ENCODE measurements around the gene ZNF714. TPM values are rescaled to one million over a fixed set of nuclear protein-coding genes. Genes with fewer than 3 reads are reported as not detected.

ZNF714 gene
- total RNA-seq (2014; rRNA removed; shearing (Covaris generic)), result 14.6 and 18.1 TPM in 2 replicates

DNA sequence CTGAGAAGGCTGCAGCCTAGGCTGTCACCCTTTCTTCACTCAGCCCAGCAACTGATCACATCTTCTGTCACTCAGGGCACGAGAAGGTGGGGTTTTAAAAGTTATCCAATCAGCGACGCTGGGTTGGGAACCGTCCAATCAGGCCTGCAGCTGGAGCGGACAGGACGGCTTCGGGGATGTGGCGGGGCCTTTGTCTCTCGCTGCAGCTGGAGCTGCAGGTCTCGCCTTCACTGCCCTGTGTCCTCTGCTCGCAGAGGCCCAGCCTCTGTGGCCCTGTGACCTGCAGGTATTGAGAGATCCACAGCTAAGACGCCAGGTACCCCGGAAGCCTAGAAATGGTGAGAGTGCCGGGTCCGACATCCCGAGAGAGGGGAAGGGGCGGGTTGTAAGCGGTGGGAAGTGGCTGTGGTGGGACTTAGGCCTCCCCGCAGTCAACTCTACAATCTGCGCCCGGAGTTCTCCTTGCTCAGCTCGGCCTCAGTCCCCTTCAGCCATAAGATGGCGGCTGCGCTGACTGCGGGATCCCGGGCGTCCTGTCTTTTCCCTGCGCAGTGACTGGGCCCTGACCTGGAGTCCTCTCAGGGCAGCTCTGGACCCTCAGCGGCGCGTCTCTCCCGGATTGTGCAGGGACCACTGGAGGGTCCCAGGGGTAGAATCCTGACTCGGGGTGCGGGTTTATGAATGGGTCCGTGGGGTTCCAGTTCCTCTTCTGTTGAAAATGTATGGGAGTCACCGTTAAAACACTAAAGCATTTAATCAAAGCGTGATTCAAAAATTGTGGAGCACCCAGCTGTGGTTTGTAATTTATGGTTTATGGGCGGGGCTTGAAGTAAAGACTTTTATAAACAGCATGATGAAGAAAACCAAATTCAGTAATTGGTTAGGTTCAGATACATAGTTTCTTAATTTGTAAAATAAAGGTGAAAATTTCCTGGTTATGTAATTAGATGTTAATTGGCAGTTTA lies at the start of gene ZNF714:
Gene ZNF714 (plus strand): TSS at position 193 of the 965 bp plus-strand sequence. CDS start 16,066 bp downstream, outside the sequence.
- peak; percentile 95 for DNase-seq (ENCODE audit: low read depth)

DNA sequence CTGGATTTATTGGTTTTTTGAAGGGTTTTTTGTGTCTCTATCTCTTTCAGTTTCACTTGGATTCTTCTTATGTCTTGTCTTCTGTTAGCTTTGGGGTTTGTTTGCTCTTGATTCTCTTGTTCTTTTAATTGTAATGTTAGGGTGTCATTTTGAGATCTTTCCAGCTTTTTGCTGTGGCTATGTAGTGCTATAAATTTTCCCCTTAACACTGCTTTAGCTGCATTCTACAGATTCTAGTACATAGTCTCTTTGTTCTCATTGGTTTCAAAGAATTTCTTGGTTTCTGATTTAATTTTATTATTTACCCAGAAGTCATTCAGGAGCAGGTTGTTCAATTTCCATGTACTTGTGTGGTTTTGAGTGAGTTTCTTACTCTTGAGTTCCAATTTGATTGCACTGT lies 37.0 kb upstream of the ZNF714 start:
- DNase-seq (ENCODE audit: low read depth), result no peak

DNA sequence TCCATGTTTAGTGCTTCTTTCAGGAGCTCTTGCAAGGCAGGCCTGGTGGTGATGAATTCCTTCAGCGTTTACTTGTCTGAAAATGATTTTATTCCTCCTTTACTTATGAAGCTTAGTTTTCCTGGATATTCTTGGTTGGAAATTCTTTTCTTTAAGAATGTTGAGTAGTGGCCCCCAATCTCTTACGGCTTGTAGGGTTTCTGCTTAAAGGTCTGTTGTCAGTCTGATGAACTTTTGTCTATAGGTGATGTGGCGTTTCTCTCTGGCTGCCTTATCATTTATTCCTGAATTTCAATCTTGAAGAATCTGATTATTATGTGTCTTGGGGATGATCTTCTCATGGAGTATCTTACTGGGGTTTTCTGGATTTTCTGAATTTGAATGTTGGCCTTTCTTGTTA lies 35.5 kb upstream of the ZNF714 start:
- DNase-seq (ENCODE audit: low read depth), result no peak

GRCh38 chr19:21047716-21048115 lies 34.3 kb upstream of the ZNF714 start:
- DNase-seq (ENCODE audit: low read depth), result no peak

GRCh38 chr19:21052902-21053301 lies 29.1 kb upstream of the ZNF714 start:
- no peak for DNase-seq (ENCODE audit: low read depth)

DNA sequence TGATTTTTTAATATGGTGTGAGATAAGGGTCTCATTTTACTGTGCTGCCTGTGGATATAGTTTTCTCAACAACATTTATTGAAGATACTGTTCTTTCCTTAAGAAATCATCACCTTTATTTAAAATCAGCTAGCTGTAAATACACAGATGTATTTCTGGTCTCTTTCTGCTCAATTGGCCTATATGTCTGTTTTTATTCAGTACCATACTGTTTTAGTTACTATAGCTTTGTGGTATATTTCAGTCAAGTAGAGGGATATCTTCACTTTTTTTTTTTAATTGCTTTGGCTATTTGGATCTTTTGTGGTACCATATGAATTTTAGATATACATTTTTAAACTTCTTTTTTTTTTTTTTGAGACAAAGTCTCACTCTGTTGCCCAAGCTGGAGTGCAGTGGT lies 16.7 kb upstream of the ZNF714 start:
- no peak for DNase-seq (ENCODE audit: low read depth)

DNA sequence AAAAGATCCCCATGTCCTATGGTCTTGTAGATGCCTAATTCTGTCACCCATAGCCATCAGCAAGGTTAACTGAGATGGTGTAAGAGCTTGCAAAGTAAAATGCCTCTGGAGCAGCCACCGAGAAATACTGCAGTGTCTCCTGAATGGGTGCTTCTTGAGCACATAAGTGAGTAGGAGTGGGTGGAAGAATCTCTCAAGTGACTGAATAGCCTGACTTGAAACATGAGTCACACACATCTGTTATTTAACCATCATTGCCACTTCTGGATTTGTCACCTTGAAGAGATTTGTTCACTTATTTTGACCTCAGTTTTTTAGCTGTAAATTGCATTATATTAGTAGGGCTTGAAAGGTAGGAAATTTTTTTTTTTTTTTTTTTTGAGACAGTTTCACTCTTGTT lies 2.3 kb downstream of the ZNF714 start:
- peak; percentile 32 for DNase-seq (ENCODE audit: low read depth)

- no peak for DNase-seq (ENCODE audit: low read depth)
These were observed 5.9 kb downstream of the ZNF714 start for GRCh38 chr19:21087871-21088270.

DNA sequence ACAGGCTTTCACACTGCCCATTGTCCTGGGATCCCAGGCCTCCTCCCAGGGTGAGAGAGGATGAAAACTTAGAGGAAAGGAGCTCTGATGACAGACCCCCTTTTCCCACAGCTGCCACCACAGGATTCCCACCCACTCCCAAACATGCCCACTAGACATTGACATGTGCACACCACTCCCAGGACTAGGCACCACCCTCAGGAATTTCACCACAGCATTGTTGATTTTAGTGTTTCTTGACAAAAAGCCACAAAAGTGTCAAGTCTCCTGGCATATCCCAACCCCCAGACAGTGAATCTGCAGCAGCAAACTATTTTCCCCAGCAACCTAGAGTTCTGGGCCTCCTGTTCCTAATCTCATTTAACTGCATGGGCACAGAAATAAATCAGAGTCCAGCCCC lies 10.1 kb downstream of the ZNF714 start:
- peak; percentile 4 for DNase-seq (ENCODE audit: low read depth)

GRCh38 chr19:21094347-21095025 lies 12.5 kb downstream of the ZNF714 start:
- DNase-seq (ENCODE audit: low read depth), result no peak

GRCh38 chr19:21098291-21098690 lies 16.3 kb downstream of the ZNF714 start:
- DNase-seq (ENCODE audit: low read depth), result no peak

- DNase-seq (ENCODE audit: low read depth), result no peak
These were observed 19.7 kb downstream of the ZNF714 start for GRCh38 chr19:21101521-21102242.

- DNase-seq (ENCODE audit: low read depth), result peak; percentile 5
These were observed 27.1 kb downstream of the ZNF714 start for GRCh38 chr19:21109116-21109515.

- DNase-seq (ENCODE audit: low read depth), result no peak
These were observed 28.2 kb downstream of the ZNF714 start for GRCh38 chr19:21110183-21110582.

DNA sequence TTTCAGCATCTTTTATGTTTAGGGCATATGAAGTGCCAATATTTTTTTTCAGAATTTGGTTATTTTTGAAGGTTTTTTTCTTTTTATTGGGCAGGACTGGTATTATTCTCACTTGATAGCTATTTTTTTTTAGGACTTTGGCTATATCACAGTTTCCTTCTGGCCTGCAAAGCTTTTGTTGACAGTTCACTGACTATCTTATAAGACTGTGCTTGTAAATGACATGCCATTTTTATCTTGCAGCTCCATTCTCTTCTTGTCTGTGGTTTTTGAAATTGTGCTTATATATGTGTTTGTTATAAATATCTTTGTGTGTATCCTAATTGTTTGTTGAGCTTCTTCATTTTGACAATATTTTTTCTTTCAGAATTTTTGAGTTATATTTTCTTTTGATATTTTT lies 33.4 kb downstream of the ZNF714 start:
- no peak for DNase-seq (ENCODE audit: low read depth)

DNA sequence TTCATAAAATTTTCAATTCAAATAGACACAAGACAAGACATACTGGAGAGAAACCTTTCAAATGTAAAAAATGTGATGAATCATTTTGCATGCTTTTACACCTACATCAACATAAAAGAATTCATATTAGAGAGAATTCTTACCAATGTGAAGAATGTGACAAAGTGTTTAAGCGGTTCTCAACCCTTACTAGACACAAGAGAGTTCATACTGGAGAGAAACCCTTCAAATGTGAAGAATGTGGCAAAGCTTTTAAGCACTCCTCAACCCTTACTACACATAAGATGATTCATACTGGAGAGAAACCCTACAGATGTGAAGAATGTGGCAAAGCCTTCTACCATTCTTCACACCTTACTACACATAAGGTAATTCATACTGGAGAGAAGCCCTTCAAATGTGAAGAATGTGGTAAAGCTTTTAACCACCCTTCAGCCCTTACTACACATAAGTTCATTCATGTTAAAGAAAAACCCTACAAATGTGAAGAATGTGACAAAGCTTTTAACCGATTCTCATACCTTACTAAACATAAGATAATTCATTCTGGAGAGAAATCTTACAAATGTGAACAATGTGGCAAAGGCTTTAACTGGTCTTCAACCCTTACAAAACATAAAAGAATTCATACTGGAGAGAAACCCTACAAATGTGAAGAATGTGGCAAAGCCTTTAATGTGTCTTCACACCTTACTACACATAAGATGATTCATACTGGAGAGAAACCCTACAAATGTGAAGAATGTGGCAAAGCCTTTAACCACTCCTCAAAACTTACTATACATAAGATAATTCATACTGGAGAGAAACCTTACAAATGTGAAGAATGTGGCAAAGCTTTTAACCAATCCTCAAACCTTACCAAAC lies 35.3 kb downstream of the ZNF714 start:
- no peak for DNase-seq (ENCODE audit: low read depth)

DNA sequence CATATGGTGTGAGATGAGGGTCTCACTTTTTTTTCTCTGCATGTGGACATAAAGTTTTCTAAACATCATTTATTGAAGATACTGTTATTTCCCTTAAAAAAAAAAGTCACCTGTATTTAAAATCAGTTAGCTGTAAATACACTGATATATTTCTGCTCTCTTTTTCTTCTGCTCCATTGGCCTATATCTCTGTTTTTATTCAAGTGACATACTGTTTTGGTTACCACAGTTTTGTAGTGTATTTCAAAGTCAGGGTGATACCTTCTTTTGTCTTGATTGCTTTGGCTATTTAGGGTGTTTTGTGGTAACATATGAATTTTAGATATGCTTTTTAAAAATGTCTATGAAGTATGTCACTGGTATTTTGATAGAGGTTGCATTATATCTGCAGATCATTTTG lies 44.1 kb downstream of the ZNF714 start:
- DNase-seq (ENCODE audit: low read depth), result no peak

DNA sequence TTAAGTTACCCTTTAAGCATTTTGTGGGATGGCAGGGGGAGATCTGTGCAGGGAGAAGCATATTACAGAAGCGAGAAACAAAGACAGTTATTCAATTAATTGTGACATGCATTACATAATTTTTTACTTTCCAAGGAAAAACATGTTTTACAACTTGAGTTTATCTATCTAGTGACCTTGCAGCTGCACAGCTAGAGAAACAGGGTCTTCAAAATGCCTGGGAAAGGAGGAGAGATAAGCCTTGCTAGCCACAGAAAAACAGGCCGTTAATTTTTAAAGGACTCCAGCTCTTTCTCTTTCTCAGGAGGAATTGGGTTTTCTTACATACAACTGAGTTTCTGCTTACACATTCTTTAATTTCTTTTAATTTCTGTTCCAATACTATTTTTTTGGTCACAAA lies 45.0 kb downstream of the ZNF714 start:
- DNase-seq (ENCODE audit: low read depth), result no peak

DNA sequence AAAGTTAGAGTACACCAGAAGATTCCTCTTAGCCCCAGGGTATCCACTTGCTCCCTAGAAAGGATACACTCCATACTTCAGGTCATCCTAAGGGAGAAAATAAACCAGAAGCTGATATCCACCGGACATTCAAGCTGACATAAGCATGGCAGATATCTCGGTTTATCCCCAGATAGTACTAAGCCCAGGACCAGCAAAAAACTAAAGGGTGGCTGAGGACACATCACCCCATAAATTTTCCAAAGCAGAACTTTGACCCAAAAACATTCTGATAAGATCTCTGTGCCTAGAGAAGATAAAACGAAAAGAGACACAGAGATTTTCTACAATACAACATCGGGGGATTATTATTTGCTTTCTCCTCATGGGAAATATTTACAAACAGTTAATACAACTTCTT lies 45.9 kb downstream of the ZNF714 start:
- no peak for DNase-seq (ENCODE audit: low read depth)

DNA sequence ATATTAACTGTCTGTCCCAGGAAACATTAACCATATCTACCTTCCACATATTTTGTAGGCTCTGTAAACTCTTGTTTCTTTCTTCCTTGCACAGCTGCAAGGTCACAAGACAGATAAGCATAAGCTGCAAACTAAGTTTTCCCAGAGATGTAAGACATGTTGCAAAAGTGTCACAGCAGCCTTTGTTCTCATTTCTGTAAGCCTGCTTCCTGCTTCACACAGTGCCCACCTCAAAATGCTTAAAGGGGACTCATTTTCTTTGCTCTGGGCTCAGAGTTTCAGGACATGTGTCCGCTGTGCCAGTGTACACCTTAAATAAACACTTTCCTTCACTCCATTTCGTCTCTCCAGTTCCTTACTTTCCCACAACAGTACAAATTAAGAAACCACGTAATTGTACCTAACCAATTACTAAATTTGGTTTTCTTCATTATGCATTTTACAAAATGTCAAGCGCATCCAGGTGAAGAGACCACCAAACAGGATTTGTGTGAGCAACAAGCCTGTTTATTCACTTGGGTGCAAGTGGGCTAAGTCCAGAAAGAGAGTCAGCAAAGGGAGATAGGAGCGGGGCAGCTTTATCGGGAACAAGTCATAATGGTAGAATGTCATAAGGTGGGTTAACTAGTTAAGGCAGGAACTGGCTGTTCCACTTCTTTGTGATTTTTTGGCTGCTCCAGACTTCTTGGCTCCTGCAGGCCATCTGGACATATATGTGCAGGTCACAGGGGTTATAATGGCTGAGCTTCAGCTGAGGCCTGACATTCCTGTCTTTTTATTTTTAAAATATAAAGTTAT lies 47.1 kb downstream of the ZNF714 start:
- no peak for DNase-seq (ENCODE audit: low read depth)

All from Daoy (cell line).